ENCODE data around the gene MSH2. TPM values are rescaled to one million over a fixed set of nuclear protein-coding genes. Genes with fewer than 3 reads are reported as not detected.
"Not testable (repeated sequence)": the region's sequence is repeated elsewhere in the genome, so short reads cannot be mapped to it uniquely, and the experiment has no call there.

MSH2 gene
- total and polyA plus RNA-seq, 11 donors = 4.4 to 19.0 (median 11.6) TPM

- Histone ChIP-seq H3K36me3 (peaks cover 0 to 49% (median 39%) of the 10 kb centered on the region in 9 donors), H3K27ac (no peak overlapping the region), H3K4me3 (no peak overlapping the region), H3K4me1 (no peaks in the 10 kb centered on the region), H3K27me3 (no peaks in the 10 kb centered on the region), H3K9me3 (no peaks in the 10 kb centered on the region)
- WGBS, 4 donors = 93 to 97% (median 95%) methylated on average over 4 of the region's 4 CpGs
- intact Hi-C loops (cut with DNase I) = no loop called here
- TF ChIP-seq POLR2A (IDR thresholded peaks at IDR 0.05) = no peak
- TF ChIP-seq CTCF (IDR thresholded peaks at IDR 0.05) = no peak
- DNase-seq = no peak
- no peak for ATAC-seq
These were observed 23.8 kb downstream of the MSH2 start for GRCh38 chr2:47426786-47427185.

- Histone ChIP-seq H3K4me1 (no peaks in the 10 kb centered on the region), H3K36me3 (peaks cover 0 to 37% (median 24%) of the 10 kb centered on the region in 9 donors), H3K27ac (no peak overlapping the region), H3K27me3 (no peaks in the 10 kb centered on the region), H3K4me3 (no peak overlapping the region), H3K9me3 (no peaks in the 10 kb centered on the region)
- intact Hi-C loops (cut with DNase I) = loop anchor here in 3 of 10 donors (10.0 kb wide), 2 partner anchors 665 to 675 kb away; no protein-coding TSS in a partner anchor
- no peak for ATAC-seq
- WGBS, 4 donors = 93 to 95% (median 94%) methylated on average over 6 of the region's 6 CpGs
- TF ChIP-seq POLR2A (IDR thresholded peaks at IDR 0.05) (no peak), CTCF (IDR thresholded peaks at IDR 0.05) (no peak)
- no peak for DNase-seq
These were observed 26.8 kb downstream of the MSH2 start for GRCh38 chr2:47429795-47430194.

GRCh38 chr2:47433006-47433405 lies 30.1 kb downstream of the MSH2 start:
- intact Hi-C loops (cut with DNase I) = loop anchor here in 3 of 10 donors (10.0 kb wide), 2 partner anchors 662 to 672 kb away; no protein-coding TSS in a partner anchor
- not testable (repeated sequence) for DNase-seq

DNA sequence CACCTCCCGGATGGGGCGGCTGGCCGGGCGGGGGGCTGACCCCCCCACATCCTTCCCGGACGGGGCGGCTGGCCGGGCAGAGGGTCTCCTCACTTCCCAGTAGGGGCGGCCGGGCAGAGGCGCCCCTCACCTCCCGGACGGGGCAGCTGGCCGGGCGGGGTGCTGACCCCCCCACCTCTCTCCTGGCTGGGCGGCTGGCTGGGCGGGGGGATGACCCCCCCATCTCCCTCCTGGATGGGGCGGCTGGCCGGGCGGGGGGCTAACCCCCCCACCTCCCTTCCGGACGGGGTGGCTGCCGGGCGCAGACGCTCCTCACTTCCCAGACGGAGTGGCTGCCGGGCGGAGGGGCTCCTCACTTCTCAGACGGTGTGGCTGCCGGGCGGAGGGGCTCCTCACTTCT lies 30.5 kb downstream of the MSH2 start:
- H3K9me3 ChIP-seq, ATAC-seq, DNase-seq, H3K4me3 ChIP-seq, H3K27me3 ChIP-seq, H3K27ac ChIP-seq, H3K4me1 ChIP-seq: not testable (repeated sequence)
- peaks cover 0 to 33% (median 20%) of the 10 kb centered on the region in 9 donors for H3K36me3 ChIP-seq
- intact Hi-C loops (cut with DNase I) = loop anchor here in 3 of 10 donors (10.0 kb wide), 2 partner anchors 661 to 671 kb away; no protein-coding TSS in a partner anchor
- WGBS, 4 donors = 96 to 98% methylated on average over 27 to 28 of the region's 31 CpGs; no CpG with 5 or more reads in 2 of the 4 donors

More at GRCh38 chr2:47433006-47433405, 30.1 kb downstream of the MSH2 start:
- WGBS, 4 donors = 97% methylated on average over 27 to 32 of the region's 32 CpGs; no CpG with 5 or more reads in 2 of the 4 donors
- ATAC-seq, H3K4me1 ChIP-seq, H3K27ac ChIP-seq, H3K4me3 ChIP-seq, H3K9me3 ChIP-seq, H3K27me3 ChIP-seq: not testable (repeated sequence)
- H3K36me3 ChIP-seq = peaks cover 0 to 33% (median 20%) of the 10 kb centered on the region in 9 donors

- H3K27me3 ChIP-seq = no peaks in the 10 kb centered on the region
- H3K4me1 ChIP-seq = no peaks in the 10 kb centered on the region
- TF ChIP-seq CTCF (IDR thresholded peaks at IDR 0.05) (peak; percentile 24 to 73 (median 57)), POLR2A (IDR thresholded peaks at IDR 0.05) (no peak)
- no peak overlapping the region for H3K27ac ChIP-seq
- ATAC-seq (peak in 2 of 4 donors; percentile 36 to 41), DNase-seq (peak in 1 of 5 donors; percentile 15)
- no peak overlapping the region for H3K4me3 ChIP-seq
- no peaks in the 10 kb centered on the region for H3K9me3 ChIP-seq
- WGBS, 4 donors = 24 to 37% (median 26%) methylated on average over 4 of the region's 4 CpGs
- intact Hi-C loops (cut with DNase I) = loop anchor here (1.0 to 10.0 kb wide), 8 partner anchors 330 to 670 kb away; no protein-coding TSS in a partner anchor
- no peaks in the 10 kb centered on the region for H3K36me3 ChIP-seq
These were observed 34.3 kb downstream of the MSH2 start for GRCh38 chr2:47437287-47437686.
